H1 (cell line): ENCODE results near the gene CIRBP. TPM values are rescaled to one million over a fixed set of nuclear protein-coding genes. Genes with fewer than 3 reads are reported as not detected.
A peak's percentile ranks its signal among the peaks of the same experiment; 100 is the strongest.

Experiments
- CTCF ChIA-PET: fragments of 300-600 bp; sonication (Branson Sonifier 250); formaldehyde crosslinking; loops from one replicate; lab custom pipeline; 2021; ENCODE audit not compliant: partially characterized antibody; lab: Charles Lee
- POLR2A ChIA-PET: fragments of 300-600 bp; sonication (Branson Sonifier 250); formaldehyde crosslinking; loops from one replicate; lab custom pipeline; 2021; ENCODE audit warnings: inconsistent platforms; ENCODE audit not compliant: partially characterized antibody; lab: Charles Lee
- DNase-seq, 2 experiments: peaks; one replicate each; pipeline versions ENCODE4 v3.0.0 to v3.0.0-alpha.2; 2010 to 2022; ENCODE audit warnings: low spot score in 2 of 2, low read depth in 1 of 2, mixed read lengths in 1 of 2
- FAIRE-seq: peaks from 2 replicates; lab custom pipeline; 2011; peaks lifted over from hg19 to GRCh38; lab: Jason Lieb, UNC
- H2AFZ ChIP-seq: 2 replicates; pipeline ENCODE4 v1.8.1; 2012; ENCODE audit warnings: low read length, inconsistent platforms
- H2AK5ac ChIP-seq: 2 replicates; pipeline ENCODE4 v1.6.1; 2013; ENCODE audit warnings: low read depth, low read length
- H2BK120ac ChIP-seq: replicated peaks from 2 replicates; pipeline ENCODE3; 2013; ENCODE audit warnings: low read depth, low read length, inconsistent platforms
- H2BK12ac ChIP-seq: 2 replicates; pipeline ENCODE4 v1.6.1; 2013; ENCODE audit warnings: low read depth, low read length
- H2BK15ac ChIP-seq: 2 replicates; pipeline ENCODE4 v1.6.1; 2013; ENCODE audit warnings: low read length
- H2BK20ac ChIP-seq: 2 replicates; pipeline ENCODE4 v1.6.1; 2013; ENCODE audit warnings: low read length
- H2BK5ac ChIP-seq: 2 replicates; pipeline ENCODE4 v1.6.1; 2013; ENCODE audit warnings: low read depth, low read length
- H3K14ac ChIP-seq: 2 replicates; pipeline ENCODE4 v1.6.1; 2013; ENCODE audit warnings: inconsistent platforms; ENCODE audit not compliant: insufficient read length
- H3K18ac ChIP-seq: 2 replicates; pipeline ENCODE4 v1.6.1; 2013; ENCODE audit warnings: low read length; ENCODE audit errors: extremely low read depth
- H3K23ac ChIP-seq: 2 replicates; pipeline ENCODE4 v1.6.1; 2013; ENCODE audit warnings: inconsistent platforms; ENCODE audit not compliant: insufficient read length
- H3K23me2 ChIP-seq: 2 replicates; pipeline ENCODE4 v1.6.1; 2013; ENCODE audit warnings: low read depth, low read length
- H3K27ac ChIP-seq: 2 replicates; pipeline ENCODE4 v1.6.1; 2011; ENCODE audit warnings: low read depth, low read length, inconsistent platforms
- H3K27me3 ChIP-seq, 4 experiments: replicated peaks in 1 of 4; 1 replicate in 1 of 4; 2 replicates in 3 of 4; pipeline versions ENCODE4 v1.6.1 to v1.8.1; 2011 to 2013; ENCODE audit warnings: low read length in 3 of 4, mild to moderate bottlenecking in 3 of 4, inconsistent platforms in 2 of 4, mixed read lengths in 2 of 4, moderate library complexity in 1 of 4; ENCODE audit not compliant: control insufficient read depth in 3 of 4, insufficient read depth in 3 of 4; ENCODE audit errors: extremely low read depth in 1 of 4
- H3K36me3 ChIP-seq, 4 experiments: 2 replicates each; pipeline versions ENCODE4 v1.6.1 to v1.8.1; 2011 to 2013; ENCODE audit warnings: mild to moderate bottlenecking in 4 of 4, low read length in 3 of 4, moderate library complexity in 2 of 4, control low read depth in 1 of 4, inconsistent platforms in 1 of 4; ENCODE audit not compliant: insufficient read depth in 4 of 4, control insufficient read depth in 2 of 4
- H3K4ac ChIP-seq: replicated peaks from 2 replicates; pipeline ENCODE3; 2013; ENCODE audit warnings: low read length, low read depth, mixed read lengths, inconsistent platforms; ENCODE audit not compliant: insufficient read length
- H3K4me1 ChIP-seq, 4 experiments: replicated peaks in 1 of 4; 1 replicate in 1 of 4; 2 replicates in 3 of 4; pipeline versions ENCODE4 v1.6.1 to v1.8.1; 2011 to 2013; ENCODE audit warnings: low read length in 3 of 4, inconsistent platforms in 2 of 4, mixed read lengths in 1 of 4; ENCODE audit not compliant: insufficient read depth in 4 of 4, control insufficient read depth in 3 of 4
- H3K4me2 ChIP-seq, 2 experiments: 2 replicates each; pipeline versions ENCODE4 v1.6.1 to v1.8.1; 2011 to 2013; ENCODE audit warnings: low read depth in 2 of 2, low read length in 2 of 2, control low read depth in 1 of 2, inconsistent platforms in 1 of 2, mild to moderate bottlenecking in 1 of 2; ENCODE audit not compliant: insufficient read depth in 1 of 2
- H3K4me3 ChIP-seq, 4 experiments: fragments of 200-600, 300-600 bp in 1 of 4; sonication (generic), shearing (Covaris generic), sonication (Bioruptor Twin) in 1 of 4; 2 replicates each; pipeline versions ENCODE4 v1.5.1 to v1.8.1; 2011 to 2016; ENCODE audit warnings: low read length in 4 of 4, low read depth in 3 of 4, control low read depth in 2 of 4, inconsistent platforms in 2 of 4, mild to moderate bottlenecking in 2 of 4, mixed read lengths in 1 of 4, moderate library complexity in 1 of 4; ENCODE audit not compliant: insufficient read depth in 2 of 4; ENCODE audit errors: extremely low read depth in 1 of 4
- H3K56ac ChIP-seq: replicated peaks from 2 replicates; pipeline ENCODE3; 2013; ENCODE audit warnings: low read depth, mild to moderate bottlenecking, mixed read lengths, low read length, inconsistent platforms; ENCODE audit not compliant: insufficient read length
- H3K79me1 ChIP-seq: 2 replicates; pipeline ENCODE4 v1.6.1; 2013; ENCODE audit warnings: low read depth, low read length, control low read depth
- H3K79me2 ChIP-seq, 2 experiments: 2 replicates each; pipeline versions ENCODE4 v1.6.1 to v1.8.1; 2012 to 2013; ENCODE audit warnings: low read length in 2 of 2, mild to moderate bottlenecking in 2 of 2, inconsistent platforms in 1 of 2; ENCODE audit not compliant: insufficient read depth in 2 of 2, control insufficient read depth in 1 of 2
- H3K9ac ChIP-seq, 4 experiments: replicated peaks in 1 of 4; 1 replicate in 1 of 4; 2 replicates in 3 of 4; pipeline versions ENCODE4 v1.6.1 to v1.8.1; 2011 to 2013; ENCODE audit warnings: low read depth in 3 of 4, low read length in 3 of 4, control low read depth in 2 of 4, mild to moderate bottlenecking in 2 of 4, moderate library complexity in 2 of 4, inconsistent platforms in 1 of 4; ENCODE audit errors: extremely low read depth in 1 of 4
- H3K9me3 ChIP-seq, 2 experiments: 2 replicates each; pipeline versions ENCODE4 v1.6.1 to v1.8.1; 2012 to 2013; ENCODE audit warnings: mild to moderate bottlenecking in 2 of 2, moderate library complexity in 2 of 2, control low read depth in 1 of 2, inconsistent platforms in 1 of 2, low read depth in 1 of 2, low read length in 1 of 2, mixed read lengths in 1 of 2; ENCODE audit not compliant: insufficient read depth in 2 of 2
- H4K20me1 ChIP-seq, 2 experiments: replicated peaks in 1 of 2; 2 replicates each; pipeline versions ENCODE3 to v1.8.1; 2011 to 2013; ENCODE audit warnings: inconsistent platforms in 2 of 2, low read length in 2 of 2, mild to moderate bottlenecking in 1 of 2; ENCODE audit not compliant: insufficient read depth in 2 of 2, control insufficient read depth in 1 of 2
- H4K5ac ChIP-seq: 2 replicates; pipeline ENCODE4 v1.6.1; 2013; ENCODE audit warnings: low read length, low read depth, mixed read lengths, inconsistent platforms; ENCODE audit not compliant: insufficient read length
- H4K8ac ChIP-seq: 2 replicates; pipeline ENCODE4 v1.8.0; 2013; ENCODE audit warnings: mild to moderate bottlenecking, moderate library complexity, low read length, inconsistent platforms; ENCODE audit not compliant: insufficient read depth; ENCODE audit errors: extremely low read depth
- H4K91ac ChIP-seq: replicated peaks from 2 replicates; pipeline ENCODE3; 2013; ENCODE audit warnings: low read length, mixed read lengths, inconsistent platforms; ENCODE audit not compliant: insufficient read length
- BACH1 ChIP-seq: IDR thresholded peaks from 2 replicates; pipeline ENCODE4 v1.6.1; 2012; ENCODE audit warnings: low read length, improper control_type of control experiment
- EZH2 ChIP-seq: fragments of 200-600 bp; sonication (generic); IDR thresholded peaks from 2 replicates; pipeline ENCODE4 v1.7.1; 2012; ENCODE audit warnings: low read depth, mild to moderate bottlenecking, moderate library complexity, low read length, inconsistent platforms; ENCODE audit not compliant: severe bottlenecking
- GABPA ChIP-seq: IDR thresholded peaks from 2 replicates; pipeline ENCODE4 v1.6.1; 2011; ENCODE audit warnings: mild to moderate bottlenecking, low read length, moderate library complexity, borderline replicate concordance; ENCODE audit not compliant: insufficient read depth
- GTF2F1 ChIP-seq: IDR thresholded peaks from 2 replicates; pipeline ENCODE4 v1.6.1; 2012; ENCODE audit warnings: low read depth, low read length, improper control_type of control experiment, borderline replicate concordance
- HDAC2 ChIP-seq, 2 experiments: fragments of 300-600 bp in 1 of 2; sonication (generic) in 1 of 2; IDR thresholded peaks; 2 replicates each; pipeline ENCODE4 v1.6.1; 2011 to 2012; ENCODE audit warnings: low read depth in 2 of 2, low read length in 2 of 2, mild to moderate bottlenecking in 2 of 2, moderate library complexity in 2 of 2, borderline replicate concordance in 1 of 2, inconsistent platforms in 1 of 2
- HDAC6 ChIP-seq: IDR thresholded peaks from one replicate; pipeline ENCODE4 v1.7.1; 2012; ENCODE audit warnings: low read depth, mild to moderate bottlenecking, inconsistent platforms, low read length, moderate library complexity
- POLR2AphosphoS5 ChIP-seq: IDR thresholded peaks from 2 replicates; pipeline ENCODE4 v1.6.1; 2011; ENCODE audit warnings: low read depth, low read length
- RNF2 ChIP-seq: fragments of 200-900, 300-1000 bp; sonication (generic); IDR thresholded peaks from 2 replicates; pipeline ENCODE4 v1.7.1; 2016; ENCODE audit warnings: borderline replicate concordance, low read depth, mild to moderate bottlenecking, antibody characterized with exemption, low read length; ENCODE audit not compliant: poor library complexity, severe bottlenecking; ENCODE audit errors: missing control alignments
- SP4 ChIP-seq: IDR thresholded peaks from 2 replicates; pipeline ENCODE4 v1.6.1; 2012; ENCODE audit warnings: low read length, inconsistent platforms
- SRF ChIP-seq: IDR thresholded peaks from 2 replicates; pipeline ENCODE4 v1.6.1; 2011; ENCODE audit warnings: mild to moderate bottlenecking, low read depth, low read length, moderate library complexity
- TAF1 ChIP-seq: IDR thresholded peaks from 2 replicates; pipeline ENCODE4 v1.6.1; 2011; ENCODE audit warnings: mild to moderate bottlenecking, low read depth, low read length
- TBP ChIP-seq: IDR thresholded peaks from 2 replicates; pipeline ENCODE4 v1.6.1; 2011; ENCODE audit warnings: low read depth, low read length, improper control_type of control experiment
- WGBS, 2 experiments: shearing (Covaris generic) in 1 of 2; methylation state at CpG; one replicate each; pipeline versions ENCODE4 v1.1.6 to v1.1.7; 2013 to 2015; ENCODE audit warnings: low lambda C conversion rate in 2 of 2, mixed read lengths in 2 of 2, inconsistent platforms in 1 of 2, low coverage in 1 of 2, missing lambda C conversion rate in 1 of 2; ENCODE audit not compliant: insufficient replicate concordance in 2 of 2, insufficient coverage in 1 of 2, insufficient read length in 1 of 2; ENCODE audit errors: extremely low coverage in 1 of 2, missing lambda C conversion rate in 1 of 2; 5-methylcytosine and 5-hydroxymethylcytosine counted together
- polyA plus RNA-seq, 7 experiments: library from polyadenylated mRNA; depleted of rRNA in 3 of 7; stranded (reverse) in 5 of 7; unstranded in 2 of 7; fragments of >200 nt in 5 of 7; fragments of 200-250 nt in 2 of 7; gene quantifications; 1 replicate in 5 of 7; 2 replicates in 1 of 7; 4 replicates in 1 of 7; pipeline versions ENCODE4 v1.2.1 to v1.2.3, GENCODE V29; 2011 to 2013; ENCODE audit warnings: missing spikeins in 2 of 7, mixed read lengths in 2 of 7
- total RNA-seq: library from RNA; stranded (reverse); fragmentation: NEBNext Ultra II Directional; extraction: Animal tissue kit (Norgen Biotek cat#: 25700); gene quantifications from 2 replicates; pipeline ENCODE4 v1.2.1, GENCODE V29; 2021
- TF ChIP-seq, protein P1 (sequence below): IDR thresholded peaks from 2 replicates; pipeline ENCODE4 v1.6.1; 2011; ENCODE audit warnings: low read depth, mild to moderate bottlenecking, low read length; ENCODE audit not compliant: insufficient read depth

The CIRBP gene
- total and polyA plus RNA-seq, 2 of the 8 experiments (the other 6 are each of a cell fraction or from before 2014, with no cell fraction given): 175 to 199 TPM

DNA sequence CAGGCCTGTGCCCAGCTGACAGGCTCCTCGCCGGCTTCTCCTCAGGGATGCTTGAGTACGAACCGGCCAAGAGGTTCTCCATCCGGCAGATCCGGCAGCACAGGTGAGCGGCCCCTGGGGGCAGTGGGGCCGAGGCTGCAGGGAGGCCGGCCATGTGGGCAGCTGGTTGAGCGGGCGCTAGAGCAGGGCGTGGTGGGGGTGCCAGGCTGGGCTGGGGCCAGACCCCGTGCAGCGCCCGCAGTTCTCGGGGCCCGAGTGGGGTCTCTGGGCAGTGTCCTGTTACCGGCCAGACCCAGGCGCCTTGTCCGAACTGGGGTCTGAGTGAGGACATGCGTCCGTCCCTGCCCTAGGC lies 47.3 kb upstream of the CIRBP start:
- Histone ChIP-seq H2BK12ac (no peak overlapping the region), H3K79me1 (peaks cover 7% of the 10 kb centered on the region), H2BK120ac (no peak overlapping the region), H3K79me2 (peaks cover 0 to 18% of the 10 kb centered on the region in 2 experiments; a peak in 2 of 4 replicates), H4K91ac (no peak overlapping the region), H3K56ac (no peak overlapping the region), H2AK5ac (no peak overlapping the region), H3K14ac (no peak overlapping the region), H3K27me3 (no peaks in the 10 kb centered on the region), H3K27ac (no peak overlapping the region), H3K36me3 (peaks cover 0 to 45% (median 0%) of the 10 kb centered on the region in 4 experiments; a peak in 3 of 8 replicates), H4K5ac (no peak overlapping the region), H3K9ac (no peak overlapping the region), H4K20me1 (peaks cover 23 to 35% of the 10 kb centered on the region in 2 experiments), H3K4ac (no peak overlapping the region), H3K9me3 (no peaks in the 10 kb centered on the region), H4K8ac (0 out of 2 replicates have a peak overlapping the region, but pooled peaks have one; percentile 35), H2BK20ac (no peak overlapping the region), H2BK5ac (no peak overlapping the region), H3K23ac (no peak overlapping the region), H2BK15ac (no peak overlapping the region), H3K23me2 (no peaks in the 10 kb centered on the region), H2AFZ (no peak overlapping the region), H3K4me3 (no peak overlapping the region), H3K4me1 (peaks cover 0 to 2% (median 1%) of the 10 kb centered on the region in 4 experiments; a peak in 3 of 7 replicates), H3K18ac (no peak overlapping the region), H3K4me2 (no peak overlapping the region)
- ChIA-PET CTCF (interaction anchor here (0.7 to 9.0 kb wide), 24 partner anchors 10 to 189 kb away, joined by 3 to 56 read pairs (median 5); no protein-coding TSS in a partner anchor), POLR2A (interaction anchor here (0.9 to 2.1 kb wide), 9 partner anchors 8 to 203 kb away, joined by 3 to 10 read pairs (median 5); partner anchors contain the start of genes CBARP and CIRBP)
- 97% methylated on average over 15 of the region's 22 CpGs; no CpG with 5 or more reads in 1 of the 2 experiments for WGBS, 2 experiments
- DNase-seq (no peak), FAIRE-seq (no peak)
- TF ChIP-seq RNF2 (no peak), HDAC2 (IDR thresholded peaks at IDR 0.05; ENCODE audit: borderline replicate concordance in 1 of 2, low read depth in 2 of 2, low read length in 2 of 2) (no peak), EZH2 (no peak), TAF1 (no peak), TBP (no peak), POLR2AphosphoS5 (no peak), GTF2F1 (no peak), SRF (no peak), HDAC6 (no peak), BACH1 (no peak), SP4 (no peak), GABPA (no peak)
- TF ChIP-seq, protein P1, sequence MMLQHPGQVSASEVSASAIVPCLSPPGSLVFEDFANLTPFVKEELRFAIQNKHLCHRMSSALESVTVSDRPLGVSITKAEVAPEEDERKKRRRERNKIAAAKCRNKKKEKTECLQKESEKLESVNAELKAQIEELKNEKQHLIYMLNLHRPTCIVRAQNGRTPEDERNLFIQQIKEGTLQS: no peak
